Left ventricle myocardium inferior (tissue), 1 donor: Measurements from ENCODE around the gene SLCO4A1. TPM values are rescaled to one million over a fixed set of nuclear protein-coding genes. Genes with fewer than 3 reads are reported as not detected.

ENCODE experiments used
- DNase-seq: peaks from one replicate; pipeline ENCODE4 v3.0.0-alpha.2; 2020
- H3K27ac ChIP-seq: fragments of 200-600 bp; replicated peaks from 2 replicates; pipeline ENCODE4 v1.8.0; 2021
- H3K27me3 ChIP-seq: fragments of 200-600 bp; 2 replicates; pipeline ENCODE4 v1.8.0; 2021; ENCODE audit warnings: low read depth
- H3K36me3 ChIP-seq: fragments of 200-600 bp; 2 replicates; pipeline ENCODE4 v1.8.0; 2021
- H3K4me1 ChIP-seq: fragments of 200-600 bp; 2 replicates; pipeline ENCODE4 v1.8.0; 2021
- H3K4me3 ChIP-seq: fragments of 200-600 bp; 2 replicates; pipeline ENCODE4 v1.8.0; 2021; ENCODE audit warnings: mild to moderate bottlenecking, moderate library complexity
- H3K9me3 ChIP-seq: fragments of 200-600 bp; replicated peaks from 2 replicates; pipeline ENCODE4 v1.8.0; 2021
- intact Hi-C: fragments of 100-400 bp; cut with micrococcal nuclease; formaldehyde crosslinking; loops from one replicate; pipeline ENCODE4 v1.11.0; 2022
- long read RNA-seq: library from polyadenylated mRNA; unstranded; transcript quantifications from one replicate; pipeline ENCODE4 v2.0.0, GENCODE V29; 2021
- total RNA-seq: library from RNA; stranded (reverse); fragmentation: NEBNext Ultra II Directional; extraction: Animal tissue kit (Norgen Biotek cat#: 25700); gene quantifications from one replicate; pipeline ENCODE4 v1.2.1, GENCODE V29; 2021
- TF ChIP-seq, protein P1 (sequence below): fragments of 200-600 bp; IDR thresholded peaks from 2 replicates; pipeline ENCODE4 v1.8.0; 2021; ENCODE audit warnings: antibody characterized with exemption, mild to moderate bottlenecking, borderline replicate concordance
- donor health status: DM: no; HTN: yes; CAD: no; lungs with severe emphysema.

SLCO4A1 gene, protein sequence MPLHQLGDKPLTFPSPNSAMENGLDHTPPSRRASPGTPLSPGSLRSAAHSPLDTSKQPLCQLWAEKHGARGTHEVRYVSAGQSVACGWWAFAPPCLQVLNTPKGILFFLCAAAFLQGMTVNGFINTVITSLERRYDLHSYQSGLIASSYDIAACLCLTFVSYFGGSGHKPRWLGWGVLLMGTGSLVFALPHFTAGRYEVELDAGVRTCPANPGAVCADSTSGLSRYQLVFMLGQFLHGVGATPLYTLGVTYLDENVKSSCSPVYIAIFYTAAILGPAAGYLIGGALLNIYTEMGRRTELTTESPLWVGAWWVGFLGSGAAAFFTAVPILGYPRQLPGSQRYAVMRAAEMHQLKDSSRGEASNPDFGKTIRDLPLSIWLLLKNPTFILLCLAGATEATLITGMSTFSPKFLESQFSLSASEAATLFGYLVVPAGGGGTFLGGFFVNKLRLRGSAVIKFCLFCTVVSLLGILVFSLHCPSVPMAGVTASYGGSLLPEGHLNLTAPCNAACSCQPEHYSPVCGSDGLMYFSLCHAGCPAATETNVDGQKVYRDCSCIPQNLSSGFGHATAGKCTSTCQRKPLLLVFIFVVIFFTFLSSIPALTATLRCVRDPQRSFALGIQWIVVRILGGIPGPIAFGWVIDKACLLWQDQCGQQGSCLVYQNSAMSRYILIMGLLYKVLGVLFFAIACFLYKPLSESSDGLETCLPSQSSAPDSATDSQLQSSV
- 12.7 TPM for total RNA-seq
- long read RNA-seq, transcript SLCO4A1-201 (12 exons, 2,776 nt) = minor isoform, 6 of 42 reads
- long read RNA-seq, transcript SLCO4A1-202 (11 exons, 2,665 nt) = major isoform, 8 of 42 reads
- long read RNA-seq, partial matches to known transcripts = 9 of 42 reads
- long read RNA-seq, other reads (novel, unspliced or antisense) = 18 of 42 reads

DNA sequence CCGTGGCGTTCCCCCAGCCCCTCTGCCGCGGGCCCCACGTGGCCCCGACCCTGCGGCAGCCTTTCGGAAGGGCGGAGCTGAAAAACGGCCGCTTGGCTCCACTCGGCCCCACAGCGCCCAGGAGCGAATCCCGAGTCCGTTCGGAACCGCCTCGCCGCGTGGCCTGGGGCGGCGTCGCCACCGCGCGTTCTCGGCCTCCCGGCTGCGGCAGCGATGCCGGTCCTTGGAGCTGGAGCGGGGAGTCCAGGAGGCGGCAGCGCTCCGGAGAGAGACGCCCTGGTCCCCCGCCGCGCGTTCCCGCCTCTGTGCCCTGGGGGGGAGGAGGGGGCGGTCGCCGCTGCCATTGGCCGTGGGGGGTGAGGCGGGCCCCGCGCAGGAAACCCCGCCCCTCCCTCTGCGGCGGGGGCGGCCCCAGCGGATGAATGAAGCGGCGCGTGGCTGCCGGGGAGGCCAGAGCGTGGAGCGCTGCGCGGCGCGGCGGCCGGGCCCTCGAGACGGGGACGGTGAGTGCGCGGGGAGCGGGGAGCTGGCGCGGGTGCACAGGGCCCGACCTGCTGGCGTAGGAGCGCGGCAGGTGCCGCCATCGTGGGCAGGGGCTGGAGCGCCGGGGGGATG is at the start of gene SLCO4A1:
TSS of gene SLCO4A1 (plus strand) at position 453 of the 615 bp plus-strand sequence. CDS start 13,952 bp downstream, outside the sequence.
- intact Hi-C loops = no loop called here
- TF ChIP-seq, protein P1, sequence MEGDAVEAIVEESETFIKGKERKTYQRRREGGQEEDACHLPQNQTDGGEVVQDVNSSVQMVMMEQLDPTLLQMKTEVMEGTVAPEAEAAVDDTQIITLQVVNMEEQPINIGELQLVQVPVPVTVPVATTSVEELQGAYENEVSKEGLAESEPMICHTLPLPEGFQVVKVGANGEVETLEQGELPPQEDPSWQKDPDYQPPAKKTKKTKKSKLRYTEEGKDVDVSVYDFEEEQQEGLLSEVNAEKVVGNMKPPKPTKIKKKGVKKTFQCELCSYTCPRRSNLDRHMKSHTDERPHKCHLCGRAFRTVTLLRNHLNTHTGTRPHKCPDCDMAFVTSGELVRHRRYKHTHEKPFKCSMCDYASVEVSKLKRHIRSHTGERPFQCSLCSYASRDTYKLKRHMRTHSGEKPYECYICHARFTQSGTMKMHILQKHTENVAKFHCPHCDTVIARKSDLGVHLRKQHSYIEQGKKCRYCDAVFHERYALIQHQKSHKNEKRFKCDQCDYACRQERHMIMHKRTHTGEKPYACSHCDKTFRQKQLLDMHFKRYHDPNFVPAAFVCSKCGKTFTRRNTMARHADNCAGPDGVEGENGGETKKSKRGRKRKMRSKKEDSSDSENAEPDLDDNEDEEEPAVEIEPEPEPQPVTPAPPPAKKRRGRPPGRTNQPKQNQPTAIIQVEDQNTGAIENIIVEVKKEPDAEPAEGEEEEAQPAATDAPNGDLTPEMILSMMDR = no peak
- peaks cover 2% of the 10 kb centered on the region for H3K36me3 ChIP-seq

DNA sequence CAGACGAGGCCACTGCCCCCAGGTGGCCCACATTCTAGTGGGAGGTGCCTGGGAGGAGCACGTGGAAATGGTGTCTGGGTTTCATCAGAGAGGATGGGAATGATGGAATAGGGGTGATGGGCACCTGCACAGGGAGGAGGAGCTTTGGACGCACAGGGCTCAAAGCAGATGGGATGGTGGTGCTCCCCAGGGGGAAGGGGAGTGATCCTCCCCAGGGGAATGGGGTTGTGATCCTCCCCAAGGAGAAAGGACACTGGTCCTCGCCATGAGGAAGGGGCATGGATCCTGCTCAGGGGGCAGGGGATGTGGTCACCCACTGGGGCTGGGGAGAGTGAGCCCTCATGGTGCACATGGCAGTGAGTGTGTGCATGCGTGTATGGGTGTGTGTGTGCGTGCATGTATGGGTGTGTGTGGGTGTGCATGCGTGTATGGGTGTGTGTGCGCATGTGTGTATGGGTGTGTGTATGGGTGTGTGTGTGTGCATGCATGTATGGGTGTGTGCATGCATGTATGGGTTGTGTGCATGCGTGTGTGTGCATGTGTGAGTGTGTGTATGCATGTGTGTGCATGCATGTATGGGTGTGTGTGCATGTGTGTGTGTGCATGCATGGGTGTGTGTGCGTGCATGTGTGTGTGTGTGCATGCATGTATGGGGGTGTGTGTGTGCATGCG is 49.7 kb upstream of the SLCO4A1 start:
- no peak overlapping the region for H3K27ac ChIP-seq
- no peak overlapping the region for H3K4me3 ChIP-seq
- intact Hi-C loops = no loop called here
- no peaks in the 10 kb centered on the region for H3K9me3 ChIP-seq
- TF ChIP-seq, protein P1 = no peak
- DNase-seq = no peak
- peaks cover 91% of the 10 kb centered on the region for H3K27me3 ChIP-seq
- peaks cover 12% of the 10 kb centered on the region for H3K4me1 ChIP-seq
- H3K36me3 ChIP-seq = no peaks in the 10 kb centered on the region

More for the DNA sequence above, at the start of gene SLCO4A1:
- Histone ChIP-seq H3K27me3 (peaks cover 74% of the 10 kb centered on the region), H3K4me3 (peak within 1 kb of the TSS; percentile 81), H3K27ac (peak within 1 kb of the TSS; percentile 86), H3K4me1 (peaks cover 62% of the 10 kb centered on the region), H3K9me3 (no peaks in the 10 kb centered on the region)
- peak; percentile 81 for DNase-seq

DNA sequence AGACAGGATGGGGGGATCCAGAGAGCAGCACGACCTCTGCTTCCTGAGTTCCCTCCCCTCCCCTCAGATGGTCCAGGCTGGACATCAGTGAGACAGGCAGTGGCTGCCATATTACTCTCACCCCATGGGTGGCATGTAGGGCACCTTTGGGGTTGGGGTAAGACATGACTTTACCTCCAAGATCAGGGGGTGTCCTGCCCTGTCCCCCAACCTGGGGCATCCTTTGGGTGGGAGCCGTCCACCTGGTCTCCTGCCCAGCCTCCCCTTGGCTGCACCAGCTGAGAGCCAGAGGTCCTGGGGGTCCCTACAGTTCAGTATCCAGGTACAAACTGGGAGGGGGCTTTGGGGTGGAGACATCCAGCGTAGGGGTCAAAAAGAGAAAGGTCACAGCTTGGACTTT is 48.7 kb upstream of the SLCO4A1 start:
- DNase-seq = no peak
- intact Hi-C loops = no loop called here
- Histone ChIP-seq H3K27ac (no peak overlapping the region), H3K4me1 (peaks cover 12% of the 10 kb centered on the region), H3K27me3 (peaks cover 90% of the 10 kb centered on the region), H3K9me3 (no peaks in the 10 kb centered on the region), H3K4me3 (no peak overlapping the region), H3K36me3 (no peaks in the 10 kb centered on the region)
- TF ChIP-seq, protein P1 = no peak

DNA sequence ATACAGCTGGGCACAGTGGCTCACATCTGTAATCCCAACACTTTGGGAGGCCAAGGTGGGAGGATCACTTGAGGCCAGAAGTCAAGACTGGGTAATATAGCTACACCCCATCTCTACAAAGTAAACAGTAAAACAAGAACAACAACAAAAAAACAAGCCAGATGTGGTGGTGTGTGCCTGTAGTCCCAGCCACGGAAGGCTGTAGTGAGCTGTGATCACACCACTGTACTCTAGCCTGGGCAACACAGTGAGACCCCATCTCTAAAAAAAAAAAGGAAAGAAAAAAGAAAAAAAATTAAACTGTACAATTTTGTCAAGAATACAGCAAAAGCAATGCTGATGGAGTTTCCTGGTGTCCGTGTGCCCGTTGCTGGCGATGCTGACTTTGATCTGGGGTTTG is 47.2 kb upstream of the SLCO4A1 start:
- Histone ChIP-seq H3K36me3 (no peaks in the 10 kb centered on the region), H3K4me3 (no peak overlapping the region), H3K4me1 (peaks cover 12% of the 10 kb centered on the region), H3K27me3 (peaks cover 89% of the 10 kb centered on the region), H3K9me3 (no peaks in the 10 kb centered on the region), H3K27ac (no peak overlapping the region)
- TF ChIP-seq, protein P1 = no peak
- intact Hi-C loops = no loop called here
- DNase-seq = no peak

DNA sequence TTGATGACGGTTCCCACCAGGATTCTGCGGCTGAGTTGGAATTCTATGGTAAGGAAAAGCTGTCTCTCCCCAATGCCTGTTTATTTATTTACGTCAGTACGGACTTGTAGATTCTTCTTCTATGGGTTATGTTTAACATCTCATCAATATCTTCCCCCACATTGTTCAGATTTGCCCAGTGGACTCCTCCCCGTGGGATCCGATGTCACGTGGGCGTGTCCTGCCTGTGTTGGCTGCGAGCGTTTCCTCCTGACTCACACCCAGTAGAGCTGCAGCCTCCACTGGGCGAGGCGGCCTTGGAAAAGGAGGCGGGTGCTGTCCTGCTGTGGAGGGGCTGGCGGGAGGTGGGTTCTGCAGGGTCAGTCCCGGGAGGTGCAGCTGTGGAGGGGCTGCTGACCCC is 46.8 kb upstream of the SLCO4A1 start:
- H3K9me3 ChIP-seq = no peaks in the 10 kb centered on the region
- TF ChIP-seq, protein P1 = no peak
- H3K4me3 ChIP-seq = no peak overlapping the region
- intact Hi-C loops = no loop called here
- peaks cover 9% of the 10 kb centered on the region for H3K4me1 ChIP-seq
- DNase-seq = peak; percentile 57
- peaks cover 89% of the 10 kb centered on the region for H3K27me3 ChIP-seq
- no peak overlapping the region for H3K27ac ChIP-seq
- H3K36me3 ChIP-seq = no peaks in the 10 kb centered on the region
